WTC11 (cell line): Measurements from ENCODE around the gene AFF3.

Experiments
- CREB1 ChIP-seq: sonication (generic); formaldehyde crosslinking; IDR thresholded peaks from 2 replicates; pipeline ENCODE4 v1.8.0; 2023; ENCODE audit warnings: mild to moderate bottlenecking, missing genetic modification reagents
- CTCF ChIP-seq: fragments of 200-600 bp; IDR thresholded peaks from 2 replicates; pipeline ENCODE4 v1.8.0; 2022; ENCODE audit warnings: antibody characterized with exemption
- NFE2L1 ChIP-seq: sonication (generic); formaldehyde crosslinking; IDR thresholded peaks from 2 replicates; pipeline ENCODE4 v1.8.1; 2023; ENCODE audit warnings: missing genetic modification reagents
- NFYB ChIP-seq: sonication (generic); formaldehyde crosslinking; conservative IDR thresholded peaks from 2 replicates; pipeline ENCODE4 v1.8.0; 2022; ENCODE audit warnings: low read depth, missing genetic modification reagents
- TP53 ChIP-seq: sonication (generic); formaldehyde crosslinking; IDR thresholded peaks from 2 replicates; pipeline ENCODE4 v1.8.1; 2023; ENCODE audit warnings: mild to moderate bottlenecking, missing genetic modification reagents
- USF1 ChIP-seq: sonication (generic); formaldehyde crosslinking; IDR thresholded peaks from 2 replicates; pipeline ENCODE4 v1.8.0; 2022; ENCODE audit warnings: mild to moderate bottlenecking, missing genetic modification reagents
- ZNF138 ChIP-seq: sonication (generic); formaldehyde crosslinking; conservative IDR thresholded peaks from 2 replicates; pipeline ENCODE4 v1.8.1; 2022; ENCODE audit warnings: mild to moderate bottlenecking, moderate library complexity, missing genetic modification reagents

GRCh38 chr2:99970292-99970868 lies 172.0 kb downstream of the AFF3 start:
- TF ChIP-seq ZNF138 (no peak), NFE2L1 (no peak), NFYB (no peak), TP53 (CRISPR knock-in tag) (no peak), CTCF (no peak), USF1 (no peak), CREB1 (no peak)
